Heart left ventricle (tissue), 16 donors: ENCODE results near the gene CDRT4. TPM values are rescaled to one million over a fixed set of nuclear protein-coding genes. Genes with fewer than 3 reads are reported as not detected.

Experiments used
- ATAC-seq, 4 donors: fragments of 200-7000 bp; cut with Tn5 transposase; one replicate each; pipeline ENCODE4 v1.9.1; 2020 to 2022; ENCODE audit warnings: moderate library complexity in 4 of 4, mild to moderate bottlenecking in 3 of 4, moderate number of reproducible peaks in 1 of 4
- DNase-seq, 5 donors: peaks; one replicate each; pipeline ENCODE4 v3.0.0-alpha.2; 2020
- H3K27ac ChIP-seq, 12 donors: fragments of 200-600 bp; sonication (generic) in 4 of 12; one replicate each; pipeline versions ENCODE4 v1.5.0 to v1.8.0; 2016 to 2022; ENCODE audit warnings: mild to moderate bottlenecking in 2 of 12
- H3K27me3 ChIP-seq, 9 donors: fragments of 200-600 bp; sonication (generic) in 2 of 9; one replicate each; pipeline versions ENCODE4 v1.5.1 to v1.8.0; 2016 to 2022; ENCODE audit warnings: mild to moderate bottlenecking in 3 of 9
- H3K36me3 ChIP-seq, 9 donors: fragments of 200-600 bp; sonication (generic) in 2 of 9; one replicate each; pipeline versions ENCODE4 v1.5.0 to v1.8.0; 2018 to 2022; ENCODE audit warnings: mild to moderate bottlenecking in 2 of 9
- H3K4me1 ChIP-seq, 12 donors: fragments of 200-600 bp; sonication (generic) in 4 of 12; one replicate each; pipeline versions ENCODE4 v1.5.0 to v1.8.0; 2016 to 2022; ENCODE audit warnings: mild to moderate bottlenecking in 3 of 12
- H3K4me3 ChIP-seq, 12 donors: fragments of 200-600 bp; sonication (generic) in 4 of 12; one replicate each; pipeline versions ENCODE4 v1.5.0 to v1.8.0; 2017 to 2022; ENCODE audit warnings: mild to moderate bottlenecking in 9 of 12, moderate library complexity in 4 of 12
- H3K9me3 ChIP-seq, 12 donors: fragments of 200-600 bp; sonication (generic) in 4 of 12; one replicate each; pipeline versions ENCODE4 v1.5.0 to v1.8.0; 2016 to 2022; ENCODE audit warnings: mild to moderate bottlenecking in 1 of 12
- POLR2A ChIP-seq, 2 donors: fragments of 450-650 bp; IDR thresholded peaks; one replicate each; pipeline ENCODE4 v1.6.1; 2017; ENCODE audit warnings: antibody characterized with exemption in 2 of 2, mild to moderate bottlenecking in 2 of 2, moderate library complexity in 2 of 2
- WGBS, 4 donors: extraction: QIAGEN DNeasy Blood & Tissue Kit in 2 of 4; methylation state at CpG; one replicate each; pipeline versions ENCODE4 v1.1.5 to v1.1.7; 2013 to 2018; 5-methylcytosine and 5-hydroxymethylcytosine counted together
- intact Hi-C, 10 donors: fragments of 100-400 bp; cut with DNase I; formaldehyde crosslinking; loops; one replicate each; pipeline versions ENCODE4 v1.11.1 to v1.14.2; 2022
- polyA plus RNA-seq, 2 donors: library from polyadenylated mRNA; stranded (reverse); fragments of 200-250 nt; gene quantifications; one replicate each; pipeline ENCODE4 v1.2.3, GENCODE V29; 2013
- total RNA-seq, 9 donors: library from RNA; depleted of rRNA in 2 of 9; stranded (reverse); fragments of >200 nt in 2 of 9; fragmentation: NEBNext Ultra II Directional in 3 of 9; extraction: Animal tissue kit (Norgen Biotek cat#: 25700) in 3 of 9; gene quantifications; one replicate each; pipeline versions ENCODE4 v1.1.0 to v1.2.4, GENCODE V29; 2016 to 2023
- TF ChIP-seq, protein P1 (sequence below), 12 donors: fragments of 200-600 bp; sonication (generic) in 4 of 12; IDR thresholded peaks; one replicate each; pipeline versions ENCODE4 v1.5.0 to v1.8.0; 2018 to 2022; ENCODE audit warnings: antibody characterized with exemption in 12 of 12, mild to moderate bottlenecking in 5 of 12
- donor health status: ischemic (EF 13 %, LVEDD 7.1; RV severe dilation, severe dysfunction).
- donor health status: healthy with polysubstance abuse.
- donor health status: DM: no; HTN: yes; CAD: no.
- donor health status: DM: no; HTN: no; CAD: no.
- donor health status: ischemic (EF 25% LVEDD 6.9; RV normal size, moderate dysfunction).
- donor health status: ischemic (EF 25% LVEDD 5.7; RV mildly dilated, moderate dysfunction).
- donor health status: healthy.
- donor health status: DM: yes; HTN: yes; CAD: no.
- donor health status: ischemic (EF 35%, LVEDD 5.7; RV mildly dilated, moderate dysfunction).
- donor health status: nonischemic (EF 11% LVEDD 7.7; RV severe dilation, severe dysfunction).
- donor health status: DM: yes; HTN: yes; CAD: no.
- donor health status: PGD.
- donor health status: ischemic (EF 29% LVEDD 5.4; RV normal size, mild dysfunction).
- donor health status: nonischemic (EF 23%, LVEDD 6.1; RV moderate dilation, normal function).

Gene CDRT4
- total and polyA plus RNA-seq, 11 donors: 0.12 to 4.7 (median 0.96) TPM; not detected in 2

- Histone ChIP-seq H3K27ac (no peak overlapping the region), H3K27me3 (no peaks in the 10 kb centered on the region), H3K36me3 (no peaks in the 10 kb centered on the region), H3K9me3 (no peaks in the 10 kb centered on the region), H3K4me3 (no peak overlapping the region), H3K4me1 (peaks cover 0 to 37% (median 19%) of the 10 kb centered on the region in 12 donors)
- no peak for TF ChIP-seq POLR2A (IDR thresholded peaks at IDR 0.05)
- TF ChIP-seq, protein P1, sequence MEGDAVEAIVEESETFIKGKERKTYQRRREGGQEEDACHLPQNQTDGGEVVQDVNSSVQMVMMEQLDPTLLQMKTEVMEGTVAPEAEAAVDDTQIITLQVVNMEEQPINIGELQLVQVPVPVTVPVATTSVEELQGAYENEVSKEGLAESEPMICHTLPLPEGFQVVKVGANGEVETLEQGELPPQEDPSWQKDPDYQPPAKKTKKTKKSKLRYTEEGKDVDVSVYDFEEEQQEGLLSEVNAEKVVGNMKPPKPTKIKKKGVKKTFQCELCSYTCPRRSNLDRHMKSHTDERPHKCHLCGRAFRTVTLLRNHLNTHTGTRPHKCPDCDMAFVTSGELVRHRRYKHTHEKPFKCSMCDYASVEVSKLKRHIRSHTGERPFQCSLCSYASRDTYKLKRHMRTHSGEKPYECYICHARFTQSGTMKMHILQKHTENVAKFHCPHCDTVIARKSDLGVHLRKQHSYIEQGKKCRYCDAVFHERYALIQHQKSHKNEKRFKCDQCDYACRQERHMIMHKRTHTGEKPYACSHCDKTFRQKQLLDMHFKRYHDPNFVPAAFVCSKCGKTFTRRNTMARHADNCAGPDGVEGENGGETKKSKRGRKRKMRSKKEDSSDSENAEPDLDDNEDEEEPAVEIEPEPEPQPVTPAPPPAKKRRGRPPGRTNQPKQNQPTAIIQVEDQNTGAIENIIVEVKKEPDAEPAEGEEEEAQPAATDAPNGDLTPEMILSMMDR (IDR thresholded peaks at IDR 0.05): no peak
- no peak for DNase-seq
- WGBS, 4 donors: 98 to 100% (median 98%) methylated on average over 8 of the region's 8 CpGs
- intact Hi-C loops: loop anchor here in 2 of 10 donors (5.0 to 10.0 kb wide), 2 partner anchors 46 to 58 kb away; no protein-coding TSS in a partner anchor
- no peak for ATAC-seq
Measured at GRCh38 chr17:15492791-15493692, 25.6 kb upstream of the CDRT4 start.

GRCh38 chr17:15492186-15492585, 24.8 kb upstream of the CDRT4 start:
- WGBS, 4 donors: 96 to 97% (median 97%) methylated on average over 4 of the region's 4 CpGs

GRCh38 chr17:15490634-15491261, 23.3 kb upstream of the CDRT4 start:
- Histone ChIP-seq H3K27me3 (no peaks in the 10 kb centered on the region), H3K4me1 (peaks cover 0 to 18% (median 10%) of the 10 kb centered on the region in 12 donors), H3K36me3 (peaks cover 0 to 3% (median 0%) of the 10 kb centered on the region in 9 donors), H3K4me3 (no peak overlapping the region), H3K27ac (peak overlapping the region; percentile 51 to 89 (median 70)), H3K9me3 (no peaks in the 10 kb centered on the region)
- ATAC-seq (peak; percentile 81 to 96 (median 95)), DNase-seq (peak; percentile 50 to 86 (median 78))
- intact Hi-C loops: loop anchor here in 3 of 10 donors (2.0 to 10.0 kb wide), 3 partner anchors 42 to 56 kb away; no protein-coding TSS in a partner anchor
- TF ChIP-seq, protein P1 (IDR thresholded peaks at IDR 0.05): no peak
- TF ChIP-seq POLR2A (IDR thresholded peaks at IDR 0.05): no peak
- 38 to 44% (median 41%) methylated on average over 11 of the region's 11 CpGs for WGBS, 4 donors

More at GRCh38 chr17:15492186-15492585, 24.8 kb upstream of the CDRT4 start:
- TF ChIP-seq, protein P1 (IDR thresholded peaks at IDR 0.05): no peak
- no peak for TF ChIP-seq POLR2A (IDR thresholded peaks at IDR 0.05)
- H3K9me3 ChIP-seq: no peaks in the 10 kb centered on the region
- no peak overlapping the region for H3K4me3 ChIP-seq
- peaks cover 0 to 3% (median 0%) of the 10 kb centered on the region in 9 donors for H3K36me3 ChIP-seq
- intact Hi-C loops: loop anchor here in 2 of 10 donors (5.0 to 10.0 kb wide), 2 partner anchors 45 to 57 kb away; no protein-coding TSS in a partner anchor
- H3K27ac ChIP-seq: peak overlapping the region in 2 of 12 donors; percentile 61 to 89
- H3K27me3 ChIP-seq: no peaks in the 10 kb centered on the region
- no peak for ATAC-seq
- no peak for DNase-seq
- H3K4me1 ChIP-seq: peaks cover 0 to 33% (median 18%) of the 10 kb centered on the region in 12 donors

GRCh38 chr17:15488557-15488956, 21.1 kb upstream of the CDRT4 start:
- Histone ChIP-seq H3K9me3 (no peaks in the 10 kb centered on the region), H3K4me1 (peaks cover 0 to 18% (median 10%) of the 10 kb centered on the region in 12 donors), H3K36me3 (peaks cover 0 to 3% (median 0%) of the 10 kb centered on the region in 9 donors), H3K27ac (no peak overlapping the region), H3K4me3 (no peak overlapping the region), H3K27me3 (no peaks in the 10 kb centered on the region)
- intact Hi-C loops: no loop called here
- WGBS, 4 donors: 64 to 94% (median 77%) methylated on average over 2 of the region's 2 CpGs
- no peak for DNase-seq
- TF ChIP-seq, protein P1 (IDR thresholded peaks at IDR 0.05): no peak
- TF ChIP-seq POLR2A (IDR thresholded peaks at IDR 0.05): no peak
- no peak for ATAC-seq
